Prostate gland (tissue), 2 donors: ENCODE measurements around the gene SLX4.

Experiments used
- POLR2A ChIP-seq: fragments of 450-650 bp; IDR thresholded peaks from one replicate; pipeline ENCODE4 v1.6.1; 2016; ENCODE audit warnings: antibody characterized with exemption, mild to moderate bottlenecking
- TF ChIP-seq, protein P1 (sequence below), 4 experiments: fragments of 200-600 bp in 2 of 4; fragments of 450-650 bp in 2 of 4; sonication (generic) in 2 of 4; IDR thresholded peaks; 1 replicate in 3 of 4; 2 replicates in 1 of 4; pipeline ENCODE4 v1.5.1; 2016 to 2019; ENCODE audit warnings: antibody characterized with exemption in 4 of 4, mild to moderate bottlenecking in 2 of 4, moderate library complexity in 2 of 4

DNA sequence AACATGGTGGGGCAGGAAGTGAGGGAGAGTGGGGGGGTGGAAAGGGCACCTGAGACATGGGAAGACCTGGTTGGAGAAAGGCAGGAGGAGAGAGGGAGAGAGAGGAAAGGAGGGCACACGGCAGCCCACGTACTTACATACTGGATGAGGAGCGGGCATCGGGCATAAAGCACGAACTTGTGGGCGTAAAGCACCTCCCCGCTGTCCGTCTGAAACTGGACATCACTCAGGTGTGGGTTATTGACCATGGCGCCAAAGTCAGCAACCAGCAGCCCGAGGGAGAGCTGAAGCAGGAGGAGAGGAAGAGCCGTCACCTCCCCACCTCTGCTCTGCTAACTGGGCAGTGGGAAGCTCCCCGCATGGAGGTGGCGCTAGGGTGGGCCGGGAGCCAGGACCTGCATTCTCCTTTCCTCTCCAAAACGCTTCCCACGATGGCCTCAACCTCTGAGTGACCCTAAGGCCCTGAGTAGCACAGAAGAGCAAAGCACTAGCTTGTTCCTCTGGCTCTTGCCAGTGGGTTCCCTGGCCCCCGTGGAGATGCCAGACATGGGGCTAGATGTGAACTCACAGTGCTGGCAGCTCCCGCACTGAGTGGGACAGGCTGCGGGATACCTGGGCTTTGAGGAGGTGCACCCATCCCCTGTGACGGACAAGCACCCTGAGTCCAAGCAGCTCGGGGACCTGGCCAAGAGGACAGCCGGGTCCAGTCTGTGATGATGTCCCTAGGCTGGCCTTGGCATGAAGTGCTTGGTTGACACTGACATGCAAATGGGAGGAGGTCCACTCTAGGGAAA is 16.9 kb downstream of the SLX4 start:
- TF ChIP-seq, protein P1, sequence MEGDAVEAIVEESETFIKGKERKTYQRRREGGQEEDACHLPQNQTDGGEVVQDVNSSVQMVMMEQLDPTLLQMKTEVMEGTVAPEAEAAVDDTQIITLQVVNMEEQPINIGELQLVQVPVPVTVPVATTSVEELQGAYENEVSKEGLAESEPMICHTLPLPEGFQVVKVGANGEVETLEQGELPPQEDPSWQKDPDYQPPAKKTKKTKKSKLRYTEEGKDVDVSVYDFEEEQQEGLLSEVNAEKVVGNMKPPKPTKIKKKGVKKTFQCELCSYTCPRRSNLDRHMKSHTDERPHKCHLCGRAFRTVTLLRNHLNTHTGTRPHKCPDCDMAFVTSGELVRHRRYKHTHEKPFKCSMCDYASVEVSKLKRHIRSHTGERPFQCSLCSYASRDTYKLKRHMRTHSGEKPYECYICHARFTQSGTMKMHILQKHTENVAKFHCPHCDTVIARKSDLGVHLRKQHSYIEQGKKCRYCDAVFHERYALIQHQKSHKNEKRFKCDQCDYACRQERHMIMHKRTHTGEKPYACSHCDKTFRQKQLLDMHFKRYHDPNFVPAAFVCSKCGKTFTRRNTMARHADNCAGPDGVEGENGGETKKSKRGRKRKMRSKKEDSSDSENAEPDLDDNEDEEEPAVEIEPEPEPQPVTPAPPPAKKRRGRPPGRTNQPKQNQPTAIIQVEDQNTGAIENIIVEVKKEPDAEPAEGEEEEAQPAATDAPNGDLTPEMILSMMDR (IDR thresholded peaks at IDR 0.05), result no peak
- TF ChIP-seq POLR2A, result no peak
